GM12892 (cell line): Measurements from ENCODE around the gene TENM4.

Experiments used
- POLR2A ChIP-seq: IDR thresholded peaks from 2 replicates; pipeline ENCODE4 v1.6.1; 2011; ENCODE audit warnings: low read depth, low read length, control low read depth
- POLR2AphosphoS5 ChIP-seq: IDR thresholded peaks from 2 replicates; pipeline ENCODE4 v1.6.1; 2011; ENCODE audit warnings: low read depth, low read length, control low read depth
- TAF1 ChIP-seq: IDR thresholded peaks from 2 replicates; pipeline ENCODE4 v1.6.1; 2011; ENCODE audit warnings: low read depth, mild to moderate bottlenecking, control low read depth, low read length, borderline replicate concordance

DNA sequence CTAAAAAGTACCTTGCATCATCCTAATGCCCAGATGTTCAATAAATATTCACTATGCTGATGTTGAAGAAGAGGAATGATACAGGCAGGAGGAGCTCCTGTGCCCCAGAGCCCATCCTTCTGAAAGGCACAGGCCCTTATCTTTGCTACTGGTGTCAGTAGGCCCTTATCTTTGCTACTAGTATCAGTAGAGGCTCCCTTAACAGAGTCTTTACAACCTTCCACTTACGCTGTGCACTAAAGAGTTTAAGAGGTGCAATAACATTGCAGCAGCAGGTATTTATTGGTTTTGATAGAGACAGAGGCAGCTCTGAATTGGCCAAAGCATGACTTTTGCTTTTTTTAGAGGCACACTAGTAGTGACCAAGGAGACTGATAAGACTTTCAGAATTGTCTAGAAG lies 174.4 kb downstream of the TENM4 start:
- TF ChIP-seq TAF1 (no peak), POLR2A (no peak), POLR2AphosphoS5 (no peak)
